ENCODE measurements around the gene FOXL2. TPM values are rescaled to one million over a fixed set of nuclear protein-coding genes. Genes with fewer than 3 reads are reported as not detected.

FOXL2 gene
- polyA plus RNA-seq, 1 of the 3 experiments (the other 2 are of a cell fraction), result not detected

- TF ChIP-seq REST (IDR thresholded peaks at IDR 0.05; ENCODE audit: low read depth, low read length) (no peak), TCF12 (IDR thresholded peaks at IDR 0.05) (no peak), SIN3A (IDR thresholded peaks at IDR 0.05; ENCODE audit: borderline replicate concordance, low read depth, low read length) (no peak)
Observed at GRCh38 chr3:138995706-138996105, 48.8 kb upstream of the FOXL2 start (continued).

GRCh38 chr3:138987181-138987580, 40.2 kb upstream of the FOXL2 start:
- POLR2A ChIA-PET, result no interaction called here
- 55% methylated on average over 2 of the region's 2 CpGs for WGBS (ENCODE audit: low lambda C conversion rate)
- no peaks in the 10 kb centered on the region for H3K4me1 ChIP-seq (ENCODE audit: control insufficient read depth in 1 of 2, insufficient read depth in 2 of 2, low read depth in 1 of 2, low read length in 1 of 2)
- H3K27me3 ChIP-seq (ENCODE audit: insufficient read depth), result no peaks in the 10 kb centered on the region
- no peaks in the 10 kb centered on the region for H3K79me2 ChIP-seq (ENCODE audit: insufficient read depth)
- H3K9me2 ChIP-seq, result no peaks in the 10 kb centered on the region
- no peaks in the 10 kb centered on the region for H3K9me3 ChIP-seq
- no peaks in the 10 kb centered on the region for H3F3A ChIP-seq (replicated peaks; ENCODE audit: insufficient read depth)
- H3K27ac ChIP-seq (ENCODE audit: low read depth in 2 of 2, low read length in 1 of 2), result no peak overlapping the region
- DNase-seq, result no peak
- H3K4me2 ChIP-seq, result no peak overlapping the region
- H3K9ac ChIP-seq, result no peak overlapping the region
- no peak overlapping the region for H2AFZ ChIP-seq (ENCODE audit: low read depth)
- no peak for TF ChIP-seq REST (IDR thresholded peaks at IDR 0.05; ENCODE audit: low read depth, low read length)
- no peak overlapping the region for H3K4me3 ChIP-seq (ENCODE audit: low read depth in 2 of 2, low read length in 1 of 2)
- CTCF ChIA-PET, result interaction anchor here (0.5 to 2.5 kb wide), 5 partner anchors 15 to 125 kb away, joined by 3 to 5 read pairs (median 3); no protein-coding TSS in a partner anchor
- H3K36me3 ChIP-seq (replicated peaks in 1 of 2; ENCODE audit: control insufficient read depth in 1 of 2, insufficient read depth in 2 of 2, low read length in 1 of 2), result no peaks in the 10 kb centered on the region
- no peaks in the 10 kb centered on the region for H4K20me1 ChIP-seq (ENCODE audit: insufficient read depth)

GRCh38 chr3:138985932-138986331, 39.0 kb upstream of the FOXL2 start:
- Histone ChIP-seq H3K9me3 (no peaks in the 10 kb centered on the region), H3K27ac (ENCODE audit: low read depth in 2 of 2, low read length in 1 of 2) (no peak overlapping the region), H3K36me3 (replicated peaks in 1 of 2; ENCODE audit: control insufficient read depth in 1 of 2, insufficient read depth in 2 of 2, low read length in 1 of 2) (no peaks in the 10 kb centered on the region), H3K79me2 (ENCODE audit: insufficient read depth) (no peaks in the 10 kb centered on the region), H3K4me3 (ENCODE audit: low read depth in 2 of 2, low read length in 1 of 2) (no peak overlapping the region), H3F3A (replicated peaks; ENCODE audit: insufficient read depth) (no peaks in the 10 kb centered on the region), H3K9ac (no peak overlapping the region), H3K4me1 (ENCODE audit: control insufficient read depth in 1 of 2, insufficient read depth in 2 of 2, low read depth in 1 of 2, low read length in 1 of 2) (no peaks in the 10 kb centered on the region), H3K4me2 (no peak overlapping the region), H3K27me3 (ENCODE audit: insufficient read depth) (no peaks in the 10 kb centered on the region), H2AFZ (ENCODE audit: low read depth) (no peak overlapping the region), H4K20me1 (ENCODE audit: insufficient read depth) (no peaks in the 10 kb centered on the region), H3K9me2 (no peaks in the 10 kb centered on the region)
- ChIA-PET POLR2A (no interaction called here), CTCF (no interaction called here)
- no peak for DNase-seq
- 7% methylated on average over 4 of the region's 4 CpGs for WGBS (ENCODE audit: low lambda C conversion rate)
- TF ChIP-seq RXRA (IDR thresholded peaks at IDR 0.05; ENCODE audit: borderline replicate concordance, low read depth) (no peak), USF2 (IDR thresholded peaks at IDR 0.05; ENCODE audit: borderline replicate concordance, low read depth, low read length) (no peak), NFIC (IDR thresholded peaks at IDR 0.05; ENCODE audit: borderline replicate concordance) (no peak), SIN3A (IDR thresholded peaks at IDR 0.05; ENCODE audit: borderline replicate concordance, low read depth, low read length) (no peak), YY1 (IDR thresholded peaks at IDR 0.05; ENCODE audit: low read depth) (no peak), REST (IDR thresholded peaks at IDR 0.05; ENCODE audit: low read depth, low read length) (no peak), MXI1 (IDR thresholded peaks at IDR 0.05; ENCODE audit: low read depth, low read length) (no peak), ZBTB33 (IDR thresholded peaks at IDR 0.05; ENCODE audit: borderline replicate concordance, low read depth) (no peak)
